IPS-11a (cell line): ENCODE data around the gene APBB1IP.
"Not testable (repeated sequence)": the region's sequence is repeated elsewhere in the genome, so short reads cannot be mapped to it uniquely, and the experiment has no call there.

Experiments used
- H3K4me3 ChIP-seq: one replicate; pipeline ENCODE4 v1.5.1; 2013; ENCODE audit warnings: low read depth, low read length, control low read depth

The APBB1IP gene

GRCh38 chr10:26440088-26440470, 1.9 kb downstream of the APBB1IP start:
- no peak overlapping the region for H3K4me3 ChIP-seq

DNA sequence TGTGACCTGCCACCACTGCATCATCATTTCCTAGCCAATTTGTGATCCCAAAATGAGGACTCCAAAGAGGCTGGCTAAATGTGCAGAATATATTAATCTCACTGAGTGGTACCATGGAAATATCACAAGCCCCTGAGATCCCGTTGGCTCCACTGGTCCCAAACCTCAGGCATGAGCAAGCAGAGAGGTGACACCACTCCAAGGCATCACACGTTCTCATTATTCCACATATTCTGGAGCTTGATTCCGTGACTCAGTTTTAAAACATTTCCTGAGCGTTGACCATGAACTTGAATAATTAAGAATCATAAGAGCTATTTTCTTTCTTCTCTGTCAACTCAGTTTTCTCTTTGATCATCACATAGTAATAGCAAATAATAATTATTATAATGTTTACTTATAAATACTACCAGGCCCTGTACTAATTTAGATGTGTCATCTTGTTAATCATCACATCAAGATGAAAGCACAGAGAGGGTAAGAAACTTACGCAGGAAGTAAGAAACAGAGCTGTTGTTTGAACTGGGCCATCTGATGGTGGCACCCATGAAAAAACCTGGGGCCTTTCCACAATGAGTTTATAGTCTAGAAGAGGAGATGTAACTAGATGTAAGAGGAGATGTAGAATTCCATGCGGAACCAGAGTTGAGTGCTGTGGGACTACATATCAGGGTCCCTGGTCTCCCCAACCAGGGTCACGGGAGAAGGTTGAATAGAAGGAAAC, 3.5 kb downstream of the APBB1IP start:
- no peak overlapping the region for H3K4me3 ChIP-seq

GRCh38 chr10:26445411-26446031, 7.4 kb downstream of the APBB1IP start:
- H3K4me3 ChIP-seq: no peak overlapping the region

DNA sequence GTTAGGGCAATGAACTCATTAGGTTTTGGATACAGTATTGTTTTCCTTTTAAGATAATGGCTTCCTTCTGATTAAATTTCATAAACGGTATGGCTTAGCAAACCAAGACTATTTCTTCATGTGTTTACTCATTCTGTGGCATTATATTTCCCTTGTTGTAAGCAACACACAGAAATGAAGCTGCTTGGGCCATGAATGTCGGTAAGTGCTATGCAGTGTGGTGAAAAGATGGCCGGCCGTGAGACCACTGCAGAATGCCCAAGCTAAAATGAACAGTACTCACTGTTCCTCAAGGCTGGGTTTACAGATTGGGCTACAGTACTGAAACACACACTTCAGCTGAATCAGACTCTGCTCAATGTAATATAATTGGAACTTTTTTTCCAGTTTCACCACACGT, 8.1 kb downstream of the APBB1IP start:
- no peak overlapping the region for H3K4me3 ChIP-seq

DNA sequence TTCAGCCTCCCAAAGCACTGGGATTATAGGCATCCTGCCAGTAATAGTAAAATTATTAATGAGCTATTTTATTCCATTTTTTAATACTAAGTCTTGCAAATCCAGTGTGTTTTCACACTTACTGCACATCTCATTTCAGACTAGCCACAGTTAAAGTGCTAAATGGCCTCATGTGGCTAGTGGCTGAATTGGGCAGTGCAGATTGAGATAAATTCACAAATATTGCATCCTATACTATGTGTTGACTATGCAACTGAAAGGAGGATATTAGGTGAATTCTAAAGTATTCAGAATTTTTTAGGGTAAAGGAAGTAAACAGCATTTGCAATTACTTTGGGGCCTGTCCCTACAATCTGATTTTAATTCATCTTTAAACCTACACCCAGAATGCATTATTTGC, 10.2 kb downstream of the APBB1IP start:
- H3K4me3 ChIP-seq: no peak overlapping the region

DNA sequence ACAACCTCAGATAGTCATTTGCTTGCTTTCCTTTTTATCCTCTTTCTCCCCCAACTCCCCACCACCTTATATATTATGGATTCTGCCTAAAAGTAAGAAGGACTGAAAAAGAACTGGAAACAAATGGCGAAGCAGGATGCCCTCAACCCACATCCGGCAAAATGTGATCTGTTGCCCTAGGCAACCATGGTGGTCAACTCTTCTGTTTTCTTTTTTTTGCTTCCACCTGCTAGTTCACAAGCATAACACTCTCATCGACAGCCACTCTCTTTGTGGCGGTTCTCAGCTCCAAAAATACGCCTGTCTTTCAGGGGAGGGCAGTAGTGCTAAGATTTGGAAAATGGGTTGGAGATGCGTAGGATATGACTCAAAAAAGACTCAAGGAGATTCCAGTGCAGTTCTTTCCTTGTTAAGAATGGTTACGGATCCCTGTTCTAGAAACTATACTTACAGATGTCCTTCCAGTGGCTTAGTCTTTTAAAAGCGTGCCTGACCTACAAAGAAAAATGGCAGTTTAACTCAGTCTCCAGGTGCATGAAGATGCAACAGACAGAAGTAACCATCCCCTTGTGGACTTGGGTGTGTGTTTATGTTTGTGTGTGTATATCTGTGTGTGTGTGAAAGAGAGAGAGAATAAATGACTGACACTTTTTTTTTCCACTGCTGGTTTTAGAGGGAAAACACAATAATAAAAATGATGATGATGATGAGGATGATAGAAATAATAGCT, 10.7 kb downstream of the APBB1IP start:
- no peak overlapping the region for H3K4me3 ChIP-seq

- no peak overlapping the region for H3K4me3 ChIP-seq
These were observed 11.6 kb downstream of the APBB1IP start for GRCh38 chr10:26449726-26450125.

GRCh38 chr10:26451903-26452302, 13.8 kb downstream of the APBB1IP start:
- H3K4me3 ChIP-seq: no peak overlapping the region

DNA sequence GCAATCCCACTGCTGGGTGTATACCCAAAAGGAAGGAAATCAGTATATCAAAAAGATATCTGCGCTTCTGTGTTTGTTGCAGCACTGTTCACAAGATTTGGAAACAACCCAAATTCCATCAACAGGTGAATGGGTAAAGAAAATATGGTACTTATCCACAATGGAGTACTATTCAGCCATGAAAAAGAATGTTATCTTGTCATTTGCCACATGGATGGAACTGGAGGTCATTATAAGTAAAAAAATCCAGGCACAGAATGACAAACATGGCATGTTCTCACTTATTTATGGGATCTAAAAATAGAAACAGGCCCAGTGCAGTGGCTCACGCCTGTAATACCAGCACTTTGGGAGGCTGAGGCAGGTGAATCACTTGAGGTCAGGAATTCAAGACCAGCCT, 15.7 kb downstream of the APBB1IP start:
- H3K4me3 ChIP-seq: no peak overlapping the region

- no peak overlapping the region for H3K4me3 ChIP-seq
These were observed 16.8 kb downstream of the APBB1IP start for GRCh38 chr10:26454891-26455290.

DNA sequence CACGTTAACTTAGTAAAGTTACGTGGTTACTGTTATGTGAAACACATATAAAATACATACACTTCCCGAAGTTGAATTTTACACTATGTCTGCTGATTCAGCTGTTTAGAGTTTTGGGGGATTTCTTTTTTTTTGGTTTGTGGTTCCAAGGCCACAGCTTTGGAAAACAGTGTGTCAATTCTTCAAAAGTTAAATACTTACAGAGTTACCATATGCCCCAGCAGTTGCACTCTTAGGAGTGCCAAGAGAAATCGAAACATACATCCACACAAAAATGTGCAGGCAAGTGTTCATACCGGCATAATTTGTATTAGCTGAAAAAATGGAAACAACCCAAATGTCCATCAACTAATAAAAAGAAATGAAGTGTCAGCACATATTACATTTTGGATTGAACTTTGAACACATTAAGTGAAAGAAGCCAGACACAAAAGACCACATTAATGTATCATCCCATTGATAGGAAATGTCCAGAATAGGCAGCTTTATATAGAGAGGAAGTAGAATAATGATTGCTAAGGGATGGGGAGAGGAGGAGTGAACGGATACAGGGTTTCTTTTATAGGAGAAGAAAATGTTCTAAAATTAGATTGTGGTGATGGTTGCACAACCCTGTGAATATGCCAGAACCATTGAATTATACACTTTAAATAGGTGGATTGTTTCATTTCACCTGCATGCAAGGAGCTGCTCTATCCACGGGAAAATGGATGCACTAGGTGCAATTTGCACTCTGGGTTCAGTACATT, 17.6 kb downstream of the APBB1IP start:
- no peak overlapping the region for H3K4me3 ChIP-seq

- no peak overlapping the region for H3K4me3 ChIP-seq
These were observed 18.9 kb downstream of the APBB1IP start for GRCh38 chr10:26457088-26457487.

GRCh38 chr10:26460736-26461135, 22.6 kb downstream of the APBB1IP start:
- H3K4me3 ChIP-seq: no peak overlapping the region

GRCh38 chr10:26463986-26464385, 25.8 kb downstream of the APBB1IP start:
- no peak overlapping the region for H3K4me3 ChIP-seq

DNA sequence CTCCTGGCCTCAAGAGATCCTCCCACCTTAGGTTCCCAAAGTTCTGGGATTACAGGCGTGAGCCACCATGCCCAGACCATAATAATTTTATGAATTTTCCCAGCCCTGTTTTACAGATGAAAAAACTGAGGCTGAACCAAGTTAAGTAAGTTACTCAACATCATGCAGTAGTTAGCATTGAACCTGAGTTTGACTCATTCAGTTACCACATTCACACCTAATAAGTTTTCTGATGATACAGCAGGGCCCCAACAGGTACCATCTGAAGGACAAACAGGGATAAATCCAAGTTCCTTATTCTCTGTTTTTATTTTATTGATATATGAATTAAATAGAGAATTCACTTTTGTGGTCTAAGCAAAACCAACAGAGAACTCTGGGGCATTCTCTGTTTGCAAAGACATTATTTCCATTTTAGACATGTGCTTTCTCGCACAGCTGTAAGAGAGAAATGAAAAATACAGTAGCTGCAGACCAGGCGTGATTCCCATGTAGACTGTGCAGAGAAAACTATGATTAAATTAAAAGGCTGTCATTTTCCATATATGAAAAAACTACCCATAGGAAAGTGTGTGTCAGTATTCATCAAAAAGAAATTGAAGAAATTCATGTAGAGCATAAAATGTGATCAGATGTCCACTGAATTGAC, 26.6 kb downstream of the APBB1IP start:
- no peak overlapping the region for H3K4me3 ChIP-seq

DNA sequence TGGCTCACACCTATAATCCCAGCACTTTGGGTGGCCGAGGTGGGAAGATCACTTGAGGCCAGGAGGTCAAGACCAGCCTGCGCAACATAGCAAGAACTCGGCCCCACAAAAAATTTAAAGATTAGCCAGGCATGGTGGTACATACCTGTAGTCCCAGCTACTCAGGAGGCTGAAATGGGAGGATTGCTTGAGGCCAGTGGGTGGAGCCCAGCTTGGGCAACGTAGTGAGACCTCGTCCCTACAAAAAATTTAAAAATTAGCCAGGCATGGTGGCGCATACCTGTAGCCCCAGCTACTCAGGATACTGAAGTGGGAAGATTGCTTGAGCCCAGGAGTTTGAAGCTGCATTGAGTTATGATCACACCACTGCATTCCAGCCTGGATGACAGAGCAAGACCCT, 28.4 kb downstream of the APBB1IP start:
- H3K4me3 ChIP-seq: not testable (repeated sequence)

- H3K4me3 ChIP-seq: no peak overlapping the region
These were observed 29.5 kb downstream of the APBB1IP start for GRCh38 chr10:26467639-26468038.

- no peak overlapping the region for H3K4me3 ChIP-seq
These were observed 30.1 kb downstream of the APBB1IP start for GRCh38 chr10:26468291-26468690.

DNA sequence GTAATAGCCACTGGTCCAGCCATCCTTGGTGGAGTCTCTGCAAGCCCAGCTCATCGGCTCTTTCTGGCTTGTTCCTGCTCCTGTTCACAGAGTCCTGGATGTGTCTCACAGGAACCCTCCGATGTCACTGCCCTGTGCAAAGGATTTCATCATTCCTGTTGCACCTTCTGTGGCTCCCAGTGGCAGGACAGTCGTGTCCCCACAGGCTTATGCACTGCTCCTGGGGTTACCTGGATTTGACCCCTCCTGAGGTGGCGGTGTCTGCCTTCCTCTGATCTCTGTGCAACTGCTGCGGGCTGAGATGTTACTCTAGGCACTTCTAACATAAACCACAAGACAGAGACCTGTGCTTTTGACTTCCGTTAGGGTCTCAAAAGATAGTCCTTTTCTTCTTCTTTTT, 30.6 kb downstream of the APBB1IP start:
- H3K4me3 ChIP-seq: no peak overlapping the region

GRCh38 chr10:26472492-26472778, 34.3 kb downstream of the APBB1IP start:
- H3K4me3 ChIP-seq: no peak overlapping the region

DNA sequence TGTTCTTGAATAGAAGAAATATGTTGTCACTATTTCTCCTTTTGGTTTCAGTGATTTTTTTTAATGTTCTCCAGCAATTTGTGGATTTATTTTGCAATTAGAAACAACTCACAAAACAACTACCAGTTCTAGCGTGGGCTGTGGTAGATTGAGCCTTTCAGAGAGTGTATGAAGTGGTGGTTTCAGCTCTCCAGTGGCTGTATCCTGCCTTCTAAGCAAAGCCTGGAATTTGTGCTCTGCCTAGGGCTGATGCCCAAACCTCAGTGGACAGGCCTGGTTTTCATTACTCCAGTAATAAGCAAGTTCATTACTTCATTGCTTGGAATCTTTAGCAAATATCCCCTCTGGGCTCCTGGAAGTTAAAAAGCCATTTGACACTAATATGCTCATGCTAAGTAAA, 35.9 kb downstream of the APBB1IP start:
- H3K4me3 ChIP-seq: no peak overlapping the region
